Erythroblast (primary cell): ENCODE results near the gene ESM1.

Experiments used
- GATA1 ChIP-seq: IDR thresholded peaks from 2 replicates; pipeline ENCODE4 v1.6.1; 2011; ENCODE audit warnings: low read depth, mild to moderate bottlenecking, control low read depth, low read length, moderate library complexity
- POLR2A ChIP-seq: IDR thresholded peaks from 2 replicates; pipeline ENCODE4 v1.6.1; 2011; ENCODE audit warnings: mild to moderate bottlenecking, low read length

- TF ChIP-seq POLR2A (no peak), GATA1 (no peak)
These were observed 11.7 kb upstream of the ESM1 start for GRCh38 chr5:54997081-54997480.
